GM23338 (cell line): Measurements from ENCODE around the gene LTN1. TPM values are rescaled to one million over a fixed set of nuclear protein-coding genes. Genes with fewer than 3 reads are reported as not detected.

Source experiments
- ATAC-seq: fragments of 200-7000 bp; cut with Tn5 transposase; 3 replicates; pipeline ENCODE4 v1.9.1; 2020
- DNase-seq: peaks from one replicate; pipeline ENCODE4 v3.0.0-alpha.2; 2015; ENCODE audit warnings: low spot score
- H2AFZ ChIP-seq: fragments of 200-600 bp; sonication (generic); 2 replicates; pipeline ENCODE4 v1.8.0; 2016; ENCODE audit warnings: antibody characterized with exemption, mild to moderate bottlenecking, moderate library complexity
- H3F3A ChIP-seq: fragments of 200-600 bp; sonication (generic); replicated peaks from 2 replicates; pipeline ENCODE4 v1.8.0; 2017; ENCODE audit warnings: antibody characterized with exemption, mixed run types, low read depth
- H3K27ac ChIP-seq: fragments of 200-600 bp; sonication (generic); 2 replicates; pipeline ENCODE4 v1.6.1; 2016; ENCODE audit warnings: low read depth
- H3K27me3 ChIP-seq: fragments of 200-600 bp; sonication (generic); 2 replicates; pipeline ENCODE4 v1.8.0; 2016; ENCODE audit warnings: mild to moderate bottlenecking, mixed run types, moderate library complexity; ENCODE audit not compliant: insufficient read depth
- H3K36me3 ChIP-seq: fragments of 200-600 bp; sonication (generic); 2 replicates; pipeline ENCODE4 v1.8.0; 2016; ENCODE audit warnings: mild to moderate bottlenecking; ENCODE audit not compliant: insufficient read depth
- H3K4me1 ChIP-seq: fragments of 200-600 bp; sonication (generic); 2 replicates; pipeline ENCODE4 v1.8.0; 2016; ENCODE audit warnings: mild to moderate bottlenecking, moderate library complexity; ENCODE audit not compliant: insufficient read depth
- H3K4me2 ChIP-seq: fragments of 200-600 bp; sonication (generic); 2 replicates; pipeline ENCODE4 v1.7.1; 2017; ENCODE audit warnings: mixed run types
- H3K4me3 ChIP-seq: fragments of 200-600 bp; sonication (generic); 2 replicates; pipeline ENCODE4 v1.6.1; 2016; ENCODE audit warnings: mixed run types
- H3K79me2 ChIP-seq: fragments of 200-600 bp; sonication (generic); replicated peaks from 2 replicates; pipeline ENCODE4 v1.8.0; 2017; ENCODE audit warnings: mild to moderate bottlenecking; ENCODE audit not compliant: insufficient read depth
- H3K9me2 ChIP-seq: fragments of 200-600 bp; sonication (generic); 2 replicates; pipeline ENCODE4 v1.8.0; 2017; ENCODE audit not compliant: insufficient read depth
- H4K20me1 ChIP-seq: fragments of 200-600 bp; sonication (generic); replicated peaks from 2 replicates; pipeline ENCODE4 v1.8.0; 2017; ENCODE audit warnings: mild to moderate bottlenecking; ENCODE audit not compliant: insufficient read depth
- H3K27ac Mint-ChIP-seq: 2 replicates; pipeline ENCODE4 v1.8.0; 2020; ENCODE audit warnings: inconsistent platforms, mild to moderate bottlenecking, moderate library complexity, mixed read lengths
- H3K27me3 Mint-ChIP-seq: 3 replicates; pipeline ENCODE4 v1.8.0; 2022; ENCODE audit warnings: low read depth, mild to moderate bottlenecking, moderate library complexity, mixed read lengths, inconsistent platforms; ENCODE audit not compliant: insufficient read depth, poor library complexity
- H3K36me3 Mint-ChIP-seq: 3 replicates; pipeline ENCODE4 v1.8.0; 2021; ENCODE audit warnings: low read depth, mild to moderate bottlenecking, inconsistent platforms, moderate library complexity, mixed read lengths
- H3K4me1 Mint-ChIP-seq: 3 replicates; pipeline ENCODE4 v1.8.0; 2020; ENCODE audit warnings: mild to moderate bottlenecking, inconsistent platforms, mixed read lengths
- H3K4me3 Mint-ChIP-seq: 3 replicates; pipeline ENCODE4 v1.8.0; 2021; ENCODE audit warnings: moderate library complexity, mild to moderate bottlenecking, inconsistent platforms, mixed read lengths
- H3K9me3 Mint-ChIP-seq: 3 replicates; pipeline ENCODE4 v1.8.0; 2020; ENCODE audit warnings: moderate library complexity, mild to moderate bottlenecking, inconsistent platforms, mixed read lengths
- CREB1 ChIP-seq: fragments of 250-450 bp; sonication (Bioruptor Pico); IDR thresholded peaks from 2 replicates; pipeline ENCODE4 v1.5.0; 2020; ENCODE audit warnings: low read depth, mild to moderate bottlenecking, moderate library complexity
- EZH2phosphoT487 ChIP-seq: fragments of 200-600 bp; sonication (generic); IDR thresholded peaks from one replicate; pipeline ENCODE4 v1.8.1; 2018; ENCODE audit warnings: antibody characterized with exemption; ENCODE audit not compliant: unreplicated experiment
- JUNB ChIP-seq: IDR thresholded peaks from one replicate; pipeline ENCODE4 v1.6.1; 2016; ENCODE audit warnings: antibody characterized with exemption; ENCODE audit not compliant: unreplicated experiment
- NANOG ChIP-seq: IDR thresholded peaks from 2 replicates; pipeline ENCODE4 v1.6.1; 2016; ENCODE audit warnings: antibody characterized with exemption, borderline replicate concordance
- STAT1 ChIP-seq: IDR thresholded peaks from one replicate; pipeline ENCODE4 v1.6.1; 2016; ENCODE audit warnings: antibody characterized with exemption; ENCODE audit not compliant: unreplicated experiment
- ZNF331 ChIP-seq: fragments of 250-450 bp; sonication (Bioruptor Pico); IDR thresholded peaks from 2 replicates; pipeline ENCODE4 v1.5.0; 2020; ENCODE audit warnings: low read depth, mild to moderate bottlenecking, moderate library complexity
- polyA plus RNA-seq: library from polyadenylated mRNA; unstranded; fragments of >200 nt; fragmentation: Nextera tagmentation; extraction: Ambion mirVana; gene quantifications from 2 replicates; pipeline ENCODE4 v1.2.1, GENCODE V29; 2016
- total RNA-seq: library from RNA; depleted of rRNA; stranded (reverse); fragments of >200 nt; shearing (Covaris generic); gene quantifications from 2 replicates; pipeline ENCODE4 v1.2.3, GENCODE V29; 2014
- TF ChIP-seq, protein P1 (sequence below): fragments of 250-450 bp; sonication (Bioruptor Pico); IDR thresholded peaks from 2 replicates; pipeline ENCODE4 v1.5.0; 2020; ENCODE audit warnings: mild to moderate bottlenecking, moderate library complexity
- TF ChIP-seq, protein P2 (sequence below): IDR thresholded peaks from 2 replicates; pipeline ENCODE4 v1.6.1; 2016; ENCODE audit warnings: antibody characterized with exemption
- TF ChIP-seq, protein P3 (sequence below), 2 experiments: fragments of 200-600 bp in 1 of 2; sonication (generic) in 1 of 2; conservative IDR thresholded peaks; 2 replicates each; pipeline versions ENCODE4 v1.5.1 to v1.6.1; 2016 to 2017; ENCODE audit warnings: antibody characterized with exemption in 2 of 2, low read depth in 2 of 2, mild to moderate bottlenecking in 2 of 2, moderate library complexity in 1 of 2

Gene LTN1
- total and polyA plus RNA-seq, 2 experiments from 2014 or later, result 11.1 to 26.1 TPM

- Mint-ChIP-seq H3K27me3 (no peaks in the 10 kb centered on the region), H3K4me3 (no peak overlapping the region), H3K27ac (no peak overlapping the region), H3K36me3 (peaks cover 12% of the 10 kb centered on the region; the same call in 2 of the 3 replicates), H3K4me1 (peaks cover 22% of the 10 kb centered on the region), H3K9me3 (no peaks in the 10 kb centered on the region; the same call in 2 of the 3 replicates)
- Histone ChIP-seq H3K36me3 (no peaks in the 10 kb centered on the region; the same call in 1 of the 2 replicates), H3K9me2 (no peaks in the 10 kb centered on the region), H3K27ac (no peak overlapping the region), H4K20me1 (no peaks in the 10 kb centered on the region), H3F3A (no peaks in the 10 kb centered on the region), H2AFZ (no peak overlapping the region), H3K4me1 (peaks cover 11% of the 10 kb centered on the region; the same call in 1 of the 2 replicates), H3K4me3 (no peak overlapping the region), H3K27me3 (no peaks in the 10 kb centered on the region), H3K79me2 (no peaks in the 10 kb centered on the region), H3K4me2 (no peak overlapping the region)
- TF ChIP-seq ZNF331 (no peak), JUNB (no peak), CREB1 (CRISPR knock-in tag) (no peak), STAT1 (no peak), EZH2phosphoT487 (no peak), NANOG (no peak)
- TF ChIP-seq, protein P1, sequence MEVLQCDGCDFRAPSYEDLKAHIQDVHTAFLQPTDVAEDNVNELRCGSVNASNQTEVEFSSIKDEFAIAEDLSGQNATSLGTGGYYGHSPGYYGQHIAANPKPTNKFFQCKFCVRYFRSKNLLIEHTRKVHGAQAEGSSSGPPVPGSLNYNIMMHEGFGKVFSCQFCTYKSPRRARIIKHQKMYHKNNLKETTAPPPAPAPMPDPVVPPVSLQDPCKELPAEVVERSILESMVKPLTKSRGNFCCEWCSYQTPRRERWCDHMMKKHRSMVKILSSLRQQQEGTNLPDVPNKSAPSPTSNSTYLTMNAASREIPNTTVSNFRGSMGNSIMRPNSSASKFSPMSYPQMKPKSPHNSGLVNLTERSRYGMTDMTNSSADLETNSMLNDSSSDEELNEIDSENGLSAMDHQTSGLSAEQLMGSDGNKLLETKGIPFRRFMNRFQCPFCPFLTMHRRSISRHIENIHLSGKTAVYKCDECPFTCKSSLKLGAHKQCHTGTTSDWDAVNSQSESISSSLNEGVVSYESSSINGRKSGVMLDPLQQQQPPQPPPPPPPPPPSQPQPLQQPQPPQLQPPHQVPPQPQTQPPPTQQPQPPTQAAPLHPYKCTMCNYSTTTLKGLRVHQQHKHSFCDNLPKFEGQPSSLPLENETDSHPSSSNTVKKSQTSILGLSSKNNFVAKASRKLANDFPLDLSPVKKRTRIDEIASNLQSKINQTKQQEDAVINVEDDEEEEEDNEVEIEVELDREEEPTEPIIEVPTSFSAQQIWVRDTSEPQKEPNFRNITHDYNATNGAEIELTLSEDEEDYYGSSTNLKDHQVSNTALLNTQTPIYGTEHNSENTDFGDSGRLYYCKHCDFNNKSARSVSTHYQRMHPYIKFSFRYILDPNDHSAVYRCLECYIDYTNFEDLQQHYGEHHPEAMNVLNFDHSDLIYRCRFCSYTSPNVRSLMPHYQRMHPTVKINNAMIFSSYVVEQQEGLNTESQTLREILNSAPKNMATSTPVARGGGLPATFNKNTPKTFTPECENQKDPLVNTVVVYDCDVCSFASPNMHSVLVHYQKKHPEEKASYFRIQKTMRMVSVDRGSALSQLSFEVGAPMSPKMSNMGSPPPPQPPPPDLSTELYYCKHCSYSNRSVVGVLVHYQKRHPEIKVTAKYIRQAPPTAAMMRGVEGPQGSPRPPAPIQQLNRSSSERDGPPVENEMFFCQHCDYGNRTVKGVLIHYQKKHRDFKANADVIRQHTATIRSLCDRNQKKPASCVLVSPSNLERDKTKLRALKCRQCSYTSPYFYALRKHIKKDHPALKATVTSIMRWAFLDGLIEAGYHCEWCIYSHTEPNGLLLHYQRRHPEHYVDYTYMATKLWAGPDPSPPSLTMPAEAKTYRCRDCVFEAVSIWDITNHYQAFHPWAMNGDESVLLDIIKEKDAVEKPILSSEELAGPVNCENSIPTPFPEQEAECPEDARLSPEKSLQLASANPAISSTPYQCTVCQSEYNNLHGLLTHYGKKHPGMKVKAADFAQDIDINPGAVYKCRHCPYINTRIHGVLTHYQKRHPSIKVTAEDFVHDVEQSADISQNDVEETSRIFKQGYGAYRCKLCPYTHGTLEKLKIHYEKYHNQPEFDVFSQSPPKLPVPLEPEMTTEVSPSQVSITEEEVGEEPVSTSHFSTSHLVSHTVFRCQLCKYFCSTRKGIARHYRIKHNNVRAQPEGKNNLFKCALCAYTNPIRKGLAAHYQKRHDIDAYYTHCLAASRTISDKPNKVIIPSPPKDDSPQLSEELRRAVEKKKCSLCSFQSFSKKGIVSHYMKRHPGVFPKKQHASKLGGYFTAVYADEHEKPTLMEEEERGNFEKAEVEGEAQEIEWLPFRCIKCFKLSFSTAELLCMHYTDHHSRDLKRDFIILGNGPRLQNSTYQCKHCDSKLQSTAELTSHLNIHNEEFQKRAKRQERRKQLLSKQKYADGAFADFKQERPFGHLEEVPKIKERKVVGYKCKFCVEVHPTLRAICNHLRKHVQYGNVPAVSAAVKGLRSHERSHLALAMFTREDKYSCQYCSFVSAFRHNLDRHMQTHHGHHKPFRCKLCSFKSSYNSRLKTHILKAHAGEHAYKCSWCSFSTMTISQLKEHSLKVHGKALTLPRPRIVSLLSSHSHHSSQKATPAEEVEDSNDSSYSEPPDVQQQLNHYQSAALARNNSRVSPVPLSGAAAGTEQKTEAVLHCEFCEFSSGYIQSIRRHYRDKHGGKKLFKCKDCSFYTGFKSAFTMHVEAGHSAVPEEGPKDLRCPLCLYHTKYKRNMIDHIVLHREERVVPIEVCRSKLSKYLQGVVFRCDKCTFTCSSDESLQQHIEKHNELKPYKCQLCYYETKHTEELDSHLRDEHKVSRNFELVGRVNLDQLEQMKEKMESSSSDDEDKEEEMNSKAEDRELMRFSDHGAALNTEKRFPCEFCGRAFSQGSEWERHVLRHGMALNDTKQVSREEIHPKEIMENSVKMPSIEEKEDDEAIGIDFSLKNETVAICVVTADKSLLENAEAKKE, result no peak
- TF ChIP-seq, protein P2, sequence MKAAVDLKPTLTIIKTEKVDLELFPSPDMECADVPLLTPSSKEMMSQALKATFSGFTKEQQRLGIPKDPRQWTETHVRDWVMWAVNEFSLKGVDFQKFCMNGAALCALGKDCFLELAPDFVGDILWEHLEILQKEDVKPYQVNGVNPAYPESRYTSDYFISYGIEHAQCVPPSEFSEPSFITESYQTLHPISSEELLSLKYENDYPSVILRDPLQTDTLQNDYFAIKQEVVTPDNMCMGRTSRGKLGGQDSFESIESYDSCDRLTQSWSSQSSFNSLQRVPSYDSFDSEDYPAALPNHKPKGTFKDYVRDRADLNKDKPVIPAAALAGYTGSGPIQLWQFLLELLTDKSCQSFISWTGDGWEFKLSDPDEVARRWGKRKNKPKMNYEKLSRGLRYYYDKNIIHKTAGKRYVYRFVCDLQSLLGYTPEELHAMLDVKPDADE, result no peak
- TF ChIP-seq, protein P3, sequence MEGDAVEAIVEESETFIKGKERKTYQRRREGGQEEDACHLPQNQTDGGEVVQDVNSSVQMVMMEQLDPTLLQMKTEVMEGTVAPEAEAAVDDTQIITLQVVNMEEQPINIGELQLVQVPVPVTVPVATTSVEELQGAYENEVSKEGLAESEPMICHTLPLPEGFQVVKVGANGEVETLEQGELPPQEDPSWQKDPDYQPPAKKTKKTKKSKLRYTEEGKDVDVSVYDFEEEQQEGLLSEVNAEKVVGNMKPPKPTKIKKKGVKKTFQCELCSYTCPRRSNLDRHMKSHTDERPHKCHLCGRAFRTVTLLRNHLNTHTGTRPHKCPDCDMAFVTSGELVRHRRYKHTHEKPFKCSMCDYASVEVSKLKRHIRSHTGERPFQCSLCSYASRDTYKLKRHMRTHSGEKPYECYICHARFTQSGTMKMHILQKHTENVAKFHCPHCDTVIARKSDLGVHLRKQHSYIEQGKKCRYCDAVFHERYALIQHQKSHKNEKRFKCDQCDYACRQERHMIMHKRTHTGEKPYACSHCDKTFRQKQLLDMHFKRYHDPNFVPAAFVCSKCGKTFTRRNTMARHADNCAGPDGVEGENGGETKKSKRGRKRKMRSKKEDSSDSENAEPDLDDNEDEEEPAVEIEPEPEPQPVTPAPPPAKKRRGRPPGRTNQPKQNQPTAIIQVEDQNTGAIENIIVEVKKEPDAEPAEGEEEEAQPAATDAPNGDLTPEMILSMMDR (conservative IDR thresholded peaks at IDR 0.05; ENCODE audit: low read depth in 2 of 2), result no peak
- ATAC-seq, result no peak
- no peak for DNase-seq
These were observed 65.5 kb downstream of the LTN1 start for GRCh38 chr21:28927130-28927529.
